ENCODE measurements around the gene BICDL1. TPM values are rescaled to one million over a fixed set of nuclear protein-coding genes. Genes with fewer than 3 reads are reported as not detected.
A peak's percentile ranks its signal among the peaks of the same experiment; 100 is the strongest.

BICDL1 gene
- total RNA-seq, 1 experiment from 2014 or later: 10.2 TPM

- in situ Hi-C loops (cut with HindIII; ENCODE audit: low pct_unique_long_range_greater_than_20kb, low sequenced_read_pairs): no loop called here
- DNase-seq (ENCODE audit: low read depth, low spot score): no peak
Observed at GRCh38 chr12:120066341-120066740, 77.3 kb downstream of the BICDL1 start.

DNA sequence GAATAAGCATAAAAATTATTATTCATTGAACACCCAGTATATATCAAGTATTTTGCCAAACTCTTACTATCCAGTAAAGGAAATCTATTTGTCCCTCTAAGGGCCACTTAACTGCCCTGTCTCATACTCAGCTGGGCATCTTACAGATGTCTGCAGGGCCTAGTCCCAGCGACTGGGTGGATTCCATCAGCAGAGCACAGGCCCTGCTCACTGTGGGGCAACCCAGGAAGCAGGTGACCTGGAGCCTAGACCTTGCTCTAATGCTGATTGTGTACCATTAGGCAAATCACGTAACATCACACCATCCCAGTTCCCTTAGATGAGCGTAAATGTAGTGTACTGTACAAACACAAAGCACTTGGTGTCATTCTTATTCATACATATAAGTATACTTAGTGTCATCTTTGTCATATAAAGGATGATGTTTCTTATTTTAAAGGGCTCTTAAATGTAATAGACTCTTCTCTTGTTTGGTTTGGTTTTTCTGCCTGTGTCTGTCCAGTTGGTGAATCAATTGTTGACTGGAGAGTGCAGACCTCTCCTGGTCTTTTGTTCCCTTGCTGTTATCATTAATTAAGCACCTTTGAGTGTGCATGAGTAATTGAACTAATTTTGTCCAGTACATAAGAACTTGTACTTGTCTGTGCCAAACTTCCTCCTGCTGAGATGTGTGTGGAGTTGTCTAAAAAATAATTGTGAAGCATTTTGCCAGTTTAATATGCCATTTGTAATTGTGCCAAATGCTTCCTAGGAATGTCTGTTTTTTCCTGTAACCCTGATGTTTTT, 78.2 kb downstream of the BICDL1 start:
- no peak for DNase-seq (ENCODE audit: low read depth, low spot score)
- in situ Hi-C loops (cut with HindIII; ENCODE audit: low pct_unique_long_range_greater_than_20kb, low sequenced_read_pairs): no loop called here

DNA sequence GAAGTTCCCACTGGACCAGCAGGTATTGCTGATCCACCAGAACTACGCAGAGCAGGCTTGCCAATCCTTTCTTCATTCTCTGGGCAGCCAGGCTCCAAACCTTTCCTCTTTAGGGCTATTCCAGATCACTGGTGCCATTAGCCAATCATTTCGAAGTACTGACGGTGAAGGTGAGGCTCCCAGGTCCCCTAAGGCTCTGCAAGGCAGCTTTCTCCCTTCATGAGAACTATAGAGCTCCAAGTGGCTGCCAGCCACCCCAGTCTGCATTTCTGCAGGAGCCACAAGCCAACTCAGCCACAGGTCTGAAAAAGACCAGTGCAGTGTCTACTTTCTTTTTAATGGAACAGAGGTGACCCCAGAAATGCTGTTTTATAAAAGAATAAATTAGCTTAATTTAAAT, 78.9 kb downstream of the BICDL1 start:
- in situ Hi-C loops (cut with HindIII; ENCODE audit: low pct_unique_long_range_greater_than_20kb, low sequenced_read_pairs): no loop called here
- DNase-seq (ENCODE audit: low read depth, low spot score): no peak

DNA sequence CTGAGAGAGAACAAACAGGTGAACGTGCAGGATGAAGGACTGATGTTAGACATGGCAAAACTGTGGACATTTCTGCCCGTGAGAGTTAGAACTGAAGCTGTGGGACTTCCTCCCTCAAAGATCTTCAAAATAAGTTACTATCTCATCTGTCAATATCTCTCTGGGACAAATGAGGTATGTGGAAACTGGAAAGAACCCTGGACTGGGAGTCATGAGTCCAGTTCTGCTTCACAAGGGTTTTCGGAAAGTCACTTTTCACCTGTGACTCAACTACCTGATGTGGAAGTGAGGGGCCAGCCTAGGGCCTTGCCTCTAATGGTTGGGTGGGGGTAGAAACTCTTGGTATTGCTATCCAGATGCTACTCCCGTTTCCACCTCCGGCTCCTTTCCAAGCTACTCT, 80.2 kb downstream of the BICDL1 start:
- in situ Hi-C loops (cut with HindIII; ENCODE audit: low pct_unique_long_range_greater_than_20kb, low sequenced_read_pairs): no loop called here

DNA sequence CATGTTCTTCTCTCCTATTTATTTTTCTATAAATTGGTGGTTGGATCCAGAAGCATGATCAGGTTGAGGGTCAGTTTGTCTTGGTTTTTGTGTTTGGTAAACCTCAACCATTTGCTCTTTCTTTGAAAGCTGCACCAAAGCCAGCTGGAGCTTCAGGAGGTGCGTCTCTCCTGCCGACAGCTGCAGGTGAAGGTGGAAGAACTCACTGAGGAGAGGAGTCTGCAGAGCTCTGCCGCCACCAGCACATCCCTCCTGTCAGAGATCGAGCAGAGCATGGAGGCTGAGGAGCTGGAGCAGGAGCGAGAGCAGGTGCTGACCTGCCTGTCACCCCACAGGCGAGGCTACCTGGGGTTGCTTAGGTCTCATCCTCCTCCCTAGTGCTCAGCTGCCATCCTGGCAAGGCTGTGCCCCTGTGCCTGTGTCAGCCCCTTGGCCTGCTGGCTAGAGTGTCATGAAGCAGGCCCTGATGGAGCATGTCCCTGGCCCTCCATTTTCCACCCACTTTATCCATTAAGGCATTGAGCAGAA, 82.5 kb downstream of the BICDL1 start:
- no peak for DNase-seq (ENCODE audit: low read depth, low spot score)
- in situ Hi-C loops (cut with HindIII; ENCODE audit: low pct_unique_long_range_greater_than_20kb, low sequenced_read_pairs): no loop called here

More for the DNA sequence above, 80.2 kb downstream of the BICDL1 start:
- DNase-seq (ENCODE audit: low read depth, low spot score): no peak

DNA sequence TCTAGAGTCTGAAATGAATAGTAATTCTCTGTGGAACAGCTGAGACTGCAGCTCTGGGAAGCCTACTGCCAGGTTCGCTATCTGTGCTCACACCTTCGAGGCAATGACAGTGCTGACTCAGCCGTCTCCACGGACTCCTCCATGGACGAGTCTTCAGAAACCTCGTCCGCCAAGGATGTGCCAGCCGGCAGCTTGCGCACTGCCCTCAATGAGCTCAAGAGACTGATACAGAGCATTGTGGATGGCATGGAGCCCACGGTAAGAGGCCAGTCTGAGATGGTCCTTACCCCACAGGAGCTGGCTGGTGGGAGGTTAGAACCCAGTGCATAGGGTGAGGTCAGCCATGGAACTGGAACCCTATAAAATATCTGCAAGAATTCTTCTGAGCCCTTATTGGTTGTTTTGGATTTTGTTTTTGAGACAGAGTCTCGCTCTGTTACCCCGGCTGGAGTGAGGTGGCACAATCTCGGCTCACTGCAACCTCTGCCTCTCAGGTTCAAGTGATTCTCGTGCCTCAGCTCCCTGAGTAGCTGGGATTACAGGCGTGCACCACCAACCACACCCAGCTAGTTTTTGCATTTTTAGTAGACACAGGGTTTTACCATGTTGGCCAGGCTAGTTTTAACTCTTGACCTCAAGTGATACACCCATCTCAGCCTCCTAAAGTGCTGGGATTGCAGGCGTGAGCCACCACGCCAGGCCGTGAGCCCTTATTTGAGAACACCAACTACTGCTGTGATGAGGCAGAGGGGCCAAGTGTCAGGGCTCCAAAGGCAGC, 83.6 kb downstream of the BICDL1 start:
- in situ Hi-C loops (cut with HindIII; ENCODE audit: low pct_unique_long_range_greater_than_20kb, low sequenced_read_pairs): no loop called here

DNA sequence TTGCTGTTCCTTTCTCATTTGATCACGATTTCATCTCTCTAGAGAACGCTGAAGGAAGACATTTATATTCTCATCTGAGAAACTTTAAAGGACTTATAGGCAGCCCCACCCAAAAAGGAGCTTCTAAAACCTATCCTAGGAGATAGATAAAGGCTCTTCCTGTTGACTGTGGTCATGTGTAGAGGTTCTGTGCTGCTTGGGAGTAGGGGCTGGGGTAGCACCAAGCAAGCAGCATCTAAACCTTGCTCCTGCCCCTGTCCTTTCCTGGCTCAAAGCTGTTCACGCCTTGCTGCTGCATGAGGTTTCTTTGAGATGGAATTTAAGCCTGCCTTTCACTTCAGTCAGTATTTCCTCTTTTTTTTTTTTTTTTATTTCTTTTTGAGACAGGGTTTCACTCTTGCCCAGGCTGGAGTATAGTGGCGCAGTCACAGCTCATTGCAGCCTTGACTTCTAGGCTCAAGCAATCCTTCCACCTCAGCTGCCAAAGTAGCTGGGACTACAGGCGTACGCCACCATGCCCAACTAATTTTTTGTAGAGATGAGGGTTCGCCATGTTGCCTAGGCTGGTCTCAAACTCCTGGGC, 86.1 kb downstream of the BICDL1 start:
- DNase-seq (ENCODE audit: low read depth, low spot score): no peak
- in situ Hi-C loops (cut with HindIII; ENCODE audit: low pct_unique_long_range_greater_than_20kb, low sequenced_read_pairs): no loop called here

More for the DNA sequence above, 83.6 kb downstream of the BICDL1 start:
- DNase-seq (ENCODE audit: low read depth, low spot score): no peak

DNA sequence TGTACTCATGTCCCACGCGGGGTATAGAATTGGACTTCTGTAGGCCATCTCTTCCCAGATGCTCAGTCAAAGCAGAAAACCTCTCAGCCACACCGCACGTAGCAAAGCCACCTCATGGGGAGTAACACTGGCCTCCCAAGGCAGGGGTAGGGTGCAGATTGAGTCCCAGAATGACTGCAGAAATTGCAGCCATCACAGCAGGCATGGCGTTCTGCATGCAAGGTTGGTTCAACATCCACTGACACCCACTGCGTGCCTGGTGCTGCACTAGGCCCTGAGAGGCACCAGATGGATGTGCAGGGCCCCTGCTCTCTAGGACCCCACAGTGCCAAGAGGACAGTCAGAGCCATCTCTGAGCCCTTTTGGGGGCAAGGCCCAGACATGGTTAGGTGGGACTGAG, 87.6 kb downstream of the BICDL1 start:
- in situ Hi-C loops (cut with HindIII; ENCODE audit: low pct_unique_long_range_greater_than_20kb, low sequenced_read_pairs): no loop called here

GRCh38 chr12:120077260-120077659, 88.2 kb downstream of the BICDL1 start:
- in situ Hi-C loops (cut with HindIII; ENCODE audit: low pct_unique_long_range_greater_than_20kb, low sequenced_read_pairs): no loop called here

More for the DNA sequence above, 87.6 kb downstream of the BICDL1 start:
- DNase-seq (ENCODE audit: low read depth, low spot score): no peak

GRCh38 chr12:120078868-120079267, 89.8 kb downstream of the BICDL1 start:
- no peak for DNase-seq (ENCODE audit: low read depth, low spot score)
- in situ Hi-C loops (cut with HindIII; ENCODE audit: low pct_unique_long_range_greater_than_20kb, low sequenced_read_pairs): no loop called here

More at GRCh38 chr12:120077260-120077659, 88.2 kb downstream of the BICDL1 start:
- no peak for DNase-seq (ENCODE audit: low read depth, low spot score)

- DNase-seq (ENCODE audit: low read depth, low spot score): no peak
- in situ Hi-C loops (cut with HindIII; ENCODE audit: low pct_unique_long_range_greater_than_20kb, low sequenced_read_pairs): no loop called here
Observed at GRCh38 chr12:120079411-120080400, 90.7 kb downstream of the BICDL1 start.

DNA sequence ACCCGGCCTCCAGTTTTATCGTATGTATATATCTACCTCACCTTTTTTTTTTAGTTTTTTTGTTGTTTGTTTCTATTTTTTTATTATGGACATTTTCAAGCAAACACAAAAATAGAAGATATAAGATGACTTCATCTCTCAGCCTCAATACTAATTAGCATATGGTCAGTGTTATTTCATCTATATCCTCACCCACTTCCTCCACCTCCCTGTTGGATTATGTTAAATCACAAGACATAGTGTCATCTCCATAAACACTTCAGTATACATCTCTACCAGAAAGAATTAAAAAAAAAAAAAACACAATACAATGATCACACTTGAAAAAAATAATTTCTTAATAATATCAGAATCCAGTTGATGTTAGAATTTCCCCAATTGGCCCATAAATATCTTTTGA, 92.6 kb downstream of the BICDL1 start:
- in situ Hi-C loops (cut with HindIII; ENCODE audit: low pct_unique_long_range_greater_than_20kb, low sequenced_read_pairs): no loop called here
- no peak for DNase-seq (ENCODE audit: low read depth, low spot score)

GRCh38 chr12:120085920-120086645, 97.0 kb downstream of the BICDL1 start:
- in situ Hi-C loops (cut with HindIII; ENCODE audit: low pct_unique_long_range_greater_than_20kb, low sequenced_read_pairs): no loop called here
- DNase-seq (ENCODE audit: low read depth, low spot score): no peak

DNA sequence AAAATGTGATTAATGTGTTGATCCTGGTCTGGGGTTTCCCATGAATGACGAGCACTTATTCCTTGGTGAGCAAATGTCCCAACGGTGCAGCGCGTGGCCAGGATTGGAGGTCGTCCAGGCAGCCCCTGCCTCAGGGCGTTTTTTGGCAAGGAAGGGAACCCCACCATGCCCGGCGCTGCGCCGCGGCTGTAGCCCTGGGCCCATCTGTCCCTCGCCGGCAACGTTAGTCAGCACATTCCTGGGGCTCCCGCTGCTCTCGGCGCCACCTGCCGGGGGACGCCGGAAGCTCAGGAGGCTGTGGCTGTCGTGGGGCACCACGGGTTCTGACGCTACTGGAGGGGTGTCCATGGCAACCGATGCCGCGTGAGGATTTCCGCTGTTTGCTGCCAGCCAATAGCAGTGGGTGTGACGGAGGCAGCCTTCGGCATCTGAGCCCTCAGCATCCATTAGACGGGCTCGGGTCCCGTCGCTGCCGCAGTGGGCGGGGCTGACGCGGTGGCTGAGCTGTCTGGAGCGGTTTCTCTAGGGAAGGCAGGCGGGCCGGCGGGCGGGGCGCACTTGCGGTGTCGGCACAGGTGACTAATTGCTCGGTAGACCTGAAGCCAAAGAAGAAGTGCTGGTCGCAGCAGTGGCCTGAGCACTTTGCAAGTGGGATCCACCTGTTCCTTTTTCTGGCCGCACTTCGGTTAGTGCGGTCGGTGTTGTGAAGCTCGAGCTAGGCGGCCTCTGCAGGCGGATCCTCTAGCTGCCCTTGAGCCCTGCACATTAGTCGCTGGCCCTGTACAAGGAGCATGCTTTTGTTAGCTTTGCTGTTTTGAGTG, 98.0 kb downstream of the BICDL1 start:
- in situ Hi-C loops (cut with HindIII; ENCODE audit: low pct_unique_long_range_greater_than_20kb, low sequenced_read_pairs): no loop called here
- peak; percentile 99 for DNase-seq (ENCODE audit: low read depth, low spot score)

DNA sequence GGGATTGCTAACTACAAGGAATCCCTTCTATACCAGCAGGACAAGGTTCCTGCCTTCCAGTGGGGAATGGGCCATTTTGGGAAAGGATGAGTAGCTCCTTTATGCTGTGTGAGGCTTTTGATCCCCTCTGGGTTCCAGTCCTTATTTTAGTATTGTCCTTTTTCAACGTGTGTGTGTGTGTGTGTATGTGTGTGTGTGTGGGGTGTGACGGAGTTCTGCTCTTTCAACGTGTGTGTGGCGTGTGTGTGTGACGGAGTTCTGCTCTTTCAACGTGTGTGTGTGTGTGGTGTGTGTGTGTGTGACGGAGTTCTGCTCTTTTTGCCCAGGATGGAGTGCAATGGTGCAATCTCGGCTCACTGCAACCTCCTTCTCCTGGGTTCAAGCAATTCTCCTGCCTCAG, 100.1 kb downstream of the BICDL1 start:
- no peak for DNase-seq (ENCODE audit: low read depth, low spot score)
- in situ Hi-C loops (cut with HindIII; ENCODE audit: low pct_unique_long_range_greater_than_20kb, low sequenced_read_pairs): no loop called here

DNA sequence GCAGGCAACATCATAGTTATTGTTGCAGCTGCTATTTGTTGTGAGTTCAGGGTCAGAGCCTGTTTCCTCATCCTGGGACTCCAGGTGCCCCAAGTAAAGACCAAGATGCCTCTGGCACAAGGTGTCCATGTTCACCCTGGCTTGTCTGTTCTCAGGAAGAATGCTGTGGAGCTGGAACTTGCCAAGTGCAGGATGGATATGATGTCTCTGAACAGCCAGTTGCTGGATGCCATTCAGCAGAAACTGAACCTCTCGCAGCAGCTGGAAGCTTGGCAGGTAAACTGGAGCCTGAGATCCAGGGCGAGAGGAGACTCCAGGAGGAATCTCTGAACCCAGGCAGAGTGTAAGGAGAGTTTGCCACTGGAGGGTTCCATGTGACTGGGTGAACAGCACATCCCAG, 100.8 kb downstream of the BICDL1 start:
- DNase-seq (ENCODE audit: low read depth, low spot score): no peak
- in situ Hi-C loops (cut with HindIII; ENCODE audit: low pct_unique_long_range_greater_than_20kb, low sequenced_read_pairs): no loop called here

Data from SK-MEL-5 (cell line).